HG03196 (cell line): ENCODE results near the gene SYPL1.

Source experiments
- ATAC-seq: cut with Tn5 transposase; IDR thresholded peaks from one replicate; pipeline ENCODE4 v1.9.1; 2021; ENCODE audit not compliant: unreplicated experiment

The SYPL1 gene

DNA sequence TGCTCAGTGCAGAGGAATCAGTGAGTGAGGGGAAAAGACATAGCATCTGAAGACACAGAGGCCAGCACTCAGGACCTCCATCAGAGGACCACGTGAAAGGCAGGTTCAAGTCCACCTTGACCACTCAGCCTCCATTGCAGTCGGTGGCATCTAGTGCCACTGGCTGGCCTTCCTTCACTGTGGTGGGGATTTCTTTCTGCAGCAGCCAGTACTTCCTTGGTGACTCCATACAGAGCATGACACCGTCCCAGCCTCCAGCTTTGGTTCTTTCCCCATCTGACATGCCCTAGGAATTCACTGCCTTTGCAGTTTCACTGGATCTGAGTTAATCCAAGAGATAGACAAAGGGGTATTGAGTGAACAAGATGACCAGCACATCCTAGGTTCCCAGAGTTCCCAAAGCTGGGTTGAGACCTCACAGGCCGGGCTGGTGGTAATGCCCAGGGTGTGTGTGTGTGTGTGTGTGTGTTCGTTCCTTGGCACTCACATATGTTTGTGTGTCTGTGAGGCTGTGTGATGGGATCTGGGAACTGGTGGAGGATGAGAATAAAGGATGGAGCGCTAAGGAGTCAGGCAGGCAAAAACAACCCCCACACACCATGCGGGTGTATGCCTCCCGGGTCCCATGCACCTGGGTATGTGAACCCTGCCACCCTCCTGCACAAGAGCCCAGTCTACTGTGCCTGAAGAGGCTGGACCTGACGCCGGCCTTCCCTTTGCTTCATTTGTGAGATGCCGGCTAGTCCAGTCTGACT is 57.8 kb downstream of the SYPL1 start:
- ATAC-seq: no peak

- ATAC-seq: no peak
Observed at GRCh38 chr7:106053109-106053508, 59.0 kb downstream of the SYPL1 start.

- ATAC-seq: no peak
Observed at GRCh38 chr7:106052681-106053080, 59.4 kb downstream of the SYPL1 start.

DNA sequence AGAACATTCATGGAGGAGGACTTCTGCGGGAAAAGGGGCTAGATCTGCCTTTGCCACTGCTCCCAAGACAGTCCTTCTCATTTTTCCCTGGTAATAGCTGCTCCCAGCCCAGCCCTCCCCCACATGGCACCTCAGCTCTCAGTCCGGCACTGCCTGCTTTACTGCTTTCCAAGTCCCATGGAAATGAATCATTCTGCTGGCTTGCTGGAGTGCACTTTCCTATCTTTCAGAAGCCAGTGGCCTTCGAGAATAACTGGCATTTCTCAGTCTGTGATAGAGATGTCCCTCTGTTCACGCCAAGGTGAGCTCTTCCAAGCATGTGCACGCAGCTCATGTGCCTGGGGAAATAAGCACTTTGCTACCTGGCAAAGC is 61.4 kb downstream of the SYPL1 start:
- no peak for ATAC-seq

GRCh38 chr7:106050002-106050745 is 61.9 kb downstream of the SYPL1 start:
- no peak for ATAC-seq

DNA sequence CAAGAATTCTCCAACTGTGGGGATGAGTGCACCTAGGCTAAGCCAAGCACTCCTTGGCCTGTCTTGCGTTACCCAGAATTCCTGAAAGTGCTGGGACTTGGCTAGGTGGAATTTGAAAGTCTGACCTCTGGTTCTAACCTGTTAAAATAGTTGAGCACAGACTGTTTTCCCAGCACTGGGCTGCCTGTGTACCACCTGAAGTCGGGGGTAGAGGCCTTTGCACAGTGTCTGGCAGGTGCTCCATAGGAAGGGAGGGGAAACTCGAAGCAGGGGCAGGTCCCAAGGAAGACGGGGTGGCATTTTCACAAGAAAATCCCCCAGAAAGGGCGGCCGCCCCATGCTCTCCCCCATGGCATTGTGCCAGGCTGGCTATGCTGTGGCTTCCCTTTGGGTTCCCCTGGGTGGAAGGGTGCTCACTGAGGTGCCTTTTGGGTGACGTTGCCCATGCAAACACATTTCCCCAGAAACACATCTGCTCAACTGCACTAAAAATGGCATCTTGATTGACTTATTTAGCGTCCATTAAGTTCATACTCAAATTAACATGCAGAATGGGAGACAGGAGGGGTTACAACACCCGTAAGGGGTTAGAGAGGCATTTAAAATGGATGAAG is 62.9 kb downstream of the SYPL1 start:
- no peak for ATAC-seq

- no peak for ATAC-seq
Observed at GRCh38 chr7:106048706-106049020, 63.4 kb downstream of the SYPL1 start.

GRCh38 chr7:106047818-106048705 is 64.0 kb downstream of the SYPL1 start:
- no peak for ATAC-seq

GRCh38 chr7:106047184-106047583 is 64.9 kb downstream of the SYPL1 start:
- ATAC-seq: no peak

DNA sequence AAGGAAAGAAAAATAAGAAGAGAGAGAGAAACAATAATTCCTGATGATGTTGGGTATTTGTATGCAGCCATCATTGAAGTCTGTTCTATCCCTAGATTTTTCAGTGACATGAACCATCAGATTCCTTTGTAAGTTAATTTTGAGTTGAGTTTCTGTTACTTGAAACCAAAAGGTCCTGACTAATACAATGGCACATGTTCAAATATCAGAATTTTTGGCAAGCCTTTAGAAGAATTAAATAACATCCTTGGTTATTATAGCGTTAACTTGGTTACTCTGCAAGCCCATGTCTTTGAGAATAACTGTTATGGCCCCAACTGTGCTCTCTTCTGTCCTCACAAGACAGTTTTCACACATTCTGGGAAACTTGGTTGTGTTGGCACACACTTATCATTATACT is 66.5 kb downstream of the SYPL1 start:
- ATAC-seq: no peak

GRCh38 chr7:106045139-106045538 is 67.0 kb downstream of the SYPL1 start:
- ATAC-seq: no peak

DNA sequence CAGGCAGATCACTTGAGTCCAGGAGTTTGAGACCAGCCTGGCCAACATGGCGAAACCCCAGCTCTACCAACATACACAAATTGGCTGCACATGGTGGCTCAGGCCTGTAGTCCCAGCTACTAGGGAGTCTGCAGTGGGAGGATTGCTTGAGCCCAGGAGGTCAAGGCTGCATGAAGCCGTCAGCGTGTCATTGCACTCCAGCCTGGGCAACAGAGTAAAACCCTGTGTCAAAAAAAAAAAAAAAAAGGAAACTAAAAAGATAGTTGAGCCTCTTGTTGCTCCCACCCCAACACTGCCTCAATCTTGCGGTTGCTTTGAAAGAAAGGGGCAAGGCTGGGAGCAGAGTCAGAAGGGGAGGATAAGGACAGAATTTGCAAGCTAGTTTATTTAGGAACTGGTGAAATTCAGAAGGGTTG is 69.9 kb downstream of the SYPL1 start:
- ATAC-seq: no peak

DNA sequence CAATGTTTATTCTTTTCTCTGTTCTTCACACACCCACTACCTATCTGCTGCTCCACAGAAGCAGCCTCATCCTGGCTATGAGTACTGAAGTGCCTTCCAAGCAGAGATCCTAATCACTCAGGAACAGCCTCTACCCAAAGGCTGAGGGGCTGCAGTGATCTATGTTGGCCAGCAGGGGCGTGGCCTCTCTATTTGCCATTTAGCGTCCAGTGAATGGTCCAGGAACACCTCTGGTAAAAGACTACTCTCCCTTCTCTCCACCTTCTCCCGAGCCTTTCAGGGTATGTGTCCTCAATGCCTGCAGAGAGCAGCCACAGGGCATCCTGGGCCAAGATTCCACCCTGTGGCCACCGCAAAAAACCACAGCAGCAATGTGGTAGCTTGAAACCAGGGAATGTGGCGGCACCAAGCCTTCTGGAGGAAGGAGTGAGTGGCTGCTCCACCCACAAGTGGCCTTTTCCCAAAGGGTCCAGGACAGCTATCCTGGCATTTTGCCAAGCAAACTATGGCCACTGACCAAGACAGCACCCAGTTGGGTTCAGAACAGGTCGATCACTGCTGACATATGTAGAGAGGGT is 70.9 kb downstream of the SYPL1 start:
- ATAC-seq: no peak
